Measurements from ENCODE around the gene ZFHX3. TPM values are rescaled to one million over a fixed set of nuclear protein-coding genes. Genes with fewer than 3 reads are reported as not detected.

Gene ZFHX3
- total and polyA plus RNA-seq, 10 of the 15 experiments (the other 5 are each of a cell fraction or from before 2014, with no cell fraction given): 0.68 to 8.6 (median 2.0) TPM

DNA sequence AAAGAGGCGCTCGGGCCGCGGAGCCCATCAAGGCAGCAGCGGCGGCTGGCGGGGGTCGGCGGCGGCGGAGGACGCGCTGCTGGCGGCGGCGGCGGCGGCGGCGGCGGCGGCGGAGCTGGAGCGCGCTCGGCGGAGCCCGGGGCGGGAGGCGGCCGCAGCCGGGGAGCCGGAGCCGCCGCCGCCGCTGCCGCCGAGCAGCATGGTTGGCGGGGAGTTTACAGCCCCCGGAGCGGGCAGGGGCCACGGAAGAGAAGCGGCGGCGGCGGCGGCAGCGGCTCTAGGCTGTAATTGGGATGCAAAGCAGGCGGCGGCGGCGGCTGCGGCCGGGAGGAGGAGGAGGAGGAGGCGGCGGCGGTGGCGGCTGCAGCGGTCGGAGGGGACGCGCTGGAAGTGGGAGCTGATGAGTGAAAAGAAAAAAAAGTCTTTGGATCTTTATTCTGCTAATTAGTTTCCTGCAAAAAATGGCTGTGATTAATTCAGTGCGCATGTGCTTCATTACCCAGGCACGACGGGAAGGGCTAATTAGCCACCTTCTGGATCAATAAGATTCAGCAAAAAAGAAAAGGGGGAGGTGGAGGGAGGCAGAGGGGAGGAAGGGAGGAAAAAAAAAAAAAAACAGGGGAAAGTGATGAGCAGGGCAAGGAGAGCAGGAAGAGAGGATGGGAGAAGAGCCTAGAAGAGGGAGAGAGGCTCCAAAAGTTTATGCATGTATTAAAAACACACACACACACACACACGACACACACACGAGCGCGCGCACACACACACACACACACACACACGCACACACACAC, 10.9 kb upstream of the ZFHX3 start (continued):
- TF ChIP-seq POLR2AphosphoS2 (IDR thresholded peaks at IDR 0.05; ENCODE audit: low read depth, low read length): no peak
- peak; percentile 13; the same call in 1 of the 2 replicates for TF ChIP-seq RUNX3 (IDR thresholded peaks at IDR 0.05; ENCODE audit: low read length)
- no peak for TF ChIP-seq ZSCAN29 (IDR thresholded peaks at IDR 0.05)
- TF ChIP-seq IKZF1 (conservative IDR thresholded peaks at IDR 0.05): 0 out of 2 replicates have a peak, but pooled peaks have one; percentile 44
- no peak for TF ChIP-seq EGR1 (IDR thresholded peaks at IDR 0.05; ENCODE audit: borderline replicate concordance in 1 of 2, low read depth in 2 of 2, low read length in 2 of 2)
- TF ChIP-seq, protein P1, sequence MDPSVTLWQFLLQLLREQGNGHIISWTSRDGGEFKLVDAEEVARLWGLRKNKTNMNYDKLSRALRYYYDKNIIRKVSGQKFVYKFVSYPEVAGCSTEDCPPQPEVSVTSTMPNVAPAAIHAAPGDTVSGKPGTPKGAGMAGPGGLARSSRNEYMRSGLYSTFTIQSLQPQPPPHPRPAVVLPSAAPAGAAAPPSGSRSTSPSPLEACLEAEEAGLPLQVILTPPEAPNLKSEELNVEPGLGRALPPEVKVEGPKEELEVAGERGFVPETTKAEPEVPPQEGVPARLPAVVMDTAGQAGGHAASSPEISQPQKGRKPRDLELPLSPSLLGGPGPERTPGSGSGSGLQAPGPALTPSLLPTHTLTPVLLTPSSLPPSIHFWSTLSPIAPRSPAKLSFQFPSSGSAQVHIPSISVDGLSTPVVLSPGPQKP (IDR thresholded peaks at IDR 0.05; ENCODE audit: low read depth, low read length): no peak
- TF ChIP-seq JUNB (IDR thresholded peaks at IDR 0.05): no peak
- TF ChIP-seq POU2F2 (IDR thresholded peaks at IDR 0.05; ENCODE audit: borderline replicate concordance, low read depth, low read length): no peak
- no peak for TF ChIP-seq CBFB (IDR thresholded peaks at IDR 0.05; ENCODE audit: low read depth)
- TF ChIP-seq RAD21 (IDR thresholded peaks at IDR 0.05; ENCODE audit: insufficient read depth, low read depth, low read length): no peak
- no peak for TF ChIP-seq NR2F1 (conservative IDR thresholded peaks at IDR 0.05)
- TF ChIP-seq MXI1 (IDR thresholded peaks at IDR 0.05; ENCODE audit: low read depth, low read length): no peak
- no peak for TF ChIP-seq EZH2 (IDR thresholded peaks at IDR 0.05; ENCODE audit: borderline replicate concordance, control insufficient read depth, low read depth, low read length)
- TF ChIP-seq SREBF1 (IDR thresholded peaks at IDR 0.05; ENCODE audit: low read length): no peak
- no peak for TF ChIP-seq FOXK2 (IDR thresholded peaks at IDR 0.05)
- no peak for TF ChIP-seq CEBPB (IDR thresholded peaks at IDR 0.05; ENCODE audit: borderline replicate concordance in 1 of 2, low read depth in 2 of 2, low read length in 2 of 2)
- TF ChIP-seq ZNF274 (IDR thresholded peaks at IDR 0.05; ENCODE audit: insufficient read depth, insufficient read length): no peak
- no peak for TF ChIP-seq SIN3A (IDR thresholded peaks at IDR 0.05; ENCODE audit: low read depth, low read length)
- TF ChIP-seq FOXM1 (IDR thresholded peaks at IDR 0.05; ENCODE audit: low read depth, low read length): no peak
- TF ChIP-seq DPF2 (IDR thresholded peaks at IDR 0.05): no peak
- TF ChIP-seq NKRF (conservative IDR thresholded peaks at IDR 0.05): no peak
- TF ChIP-seq SRF (IDR thresholded peaks at IDR 0.05; ENCODE audit: low read depth in 2 of 2, low read length in 2 of 2): no peak
